ENCODE data around the gene DUSP5. TPM values are rescaled to one million over a fixed set of nuclear protein-coding genes. Genes with fewer than 3 reads are reported as not detected.

Gene DUSP5
- total RNA-seq, 4 donors from 2014 or later = 4.8 to 10.8 (median 8.1) TPM

DNA sequence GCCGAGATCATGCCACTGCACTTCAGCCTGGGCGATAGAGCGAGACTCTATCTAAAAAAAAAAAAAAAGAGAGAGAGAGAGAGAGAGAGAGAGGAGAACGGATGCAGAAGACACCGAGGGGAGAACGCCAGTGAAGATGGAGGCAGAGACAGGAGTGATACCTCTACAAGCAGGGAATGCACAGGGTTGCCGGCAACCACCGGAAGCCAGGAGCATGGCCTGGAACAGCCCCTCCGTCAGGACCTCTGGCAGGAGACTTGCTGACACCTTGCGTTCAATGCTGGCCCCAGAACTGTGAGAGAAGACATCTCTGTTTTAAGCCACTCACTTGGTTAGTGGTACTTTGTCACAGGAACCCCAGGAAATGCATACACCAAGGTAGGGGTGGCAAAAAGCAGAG, 38.1 kb upstream of the DUSP5 start:
- TF ChIP-seq, protein P1, sequence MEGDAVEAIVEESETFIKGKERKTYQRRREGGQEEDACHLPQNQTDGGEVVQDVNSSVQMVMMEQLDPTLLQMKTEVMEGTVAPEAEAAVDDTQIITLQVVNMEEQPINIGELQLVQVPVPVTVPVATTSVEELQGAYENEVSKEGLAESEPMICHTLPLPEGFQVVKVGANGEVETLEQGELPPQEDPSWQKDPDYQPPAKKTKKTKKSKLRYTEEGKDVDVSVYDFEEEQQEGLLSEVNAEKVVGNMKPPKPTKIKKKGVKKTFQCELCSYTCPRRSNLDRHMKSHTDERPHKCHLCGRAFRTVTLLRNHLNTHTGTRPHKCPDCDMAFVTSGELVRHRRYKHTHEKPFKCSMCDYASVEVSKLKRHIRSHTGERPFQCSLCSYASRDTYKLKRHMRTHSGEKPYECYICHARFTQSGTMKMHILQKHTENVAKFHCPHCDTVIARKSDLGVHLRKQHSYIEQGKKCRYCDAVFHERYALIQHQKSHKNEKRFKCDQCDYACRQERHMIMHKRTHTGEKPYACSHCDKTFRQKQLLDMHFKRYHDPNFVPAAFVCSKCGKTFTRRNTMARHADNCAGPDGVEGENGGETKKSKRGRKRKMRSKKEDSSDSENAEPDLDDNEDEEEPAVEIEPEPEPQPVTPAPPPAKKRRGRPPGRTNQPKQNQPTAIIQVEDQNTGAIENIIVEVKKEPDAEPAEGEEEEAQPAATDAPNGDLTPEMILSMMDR (IDR thresholded peaks at IDR 0.05; ENCODE audit: low read depth) = no peak

DNA sequence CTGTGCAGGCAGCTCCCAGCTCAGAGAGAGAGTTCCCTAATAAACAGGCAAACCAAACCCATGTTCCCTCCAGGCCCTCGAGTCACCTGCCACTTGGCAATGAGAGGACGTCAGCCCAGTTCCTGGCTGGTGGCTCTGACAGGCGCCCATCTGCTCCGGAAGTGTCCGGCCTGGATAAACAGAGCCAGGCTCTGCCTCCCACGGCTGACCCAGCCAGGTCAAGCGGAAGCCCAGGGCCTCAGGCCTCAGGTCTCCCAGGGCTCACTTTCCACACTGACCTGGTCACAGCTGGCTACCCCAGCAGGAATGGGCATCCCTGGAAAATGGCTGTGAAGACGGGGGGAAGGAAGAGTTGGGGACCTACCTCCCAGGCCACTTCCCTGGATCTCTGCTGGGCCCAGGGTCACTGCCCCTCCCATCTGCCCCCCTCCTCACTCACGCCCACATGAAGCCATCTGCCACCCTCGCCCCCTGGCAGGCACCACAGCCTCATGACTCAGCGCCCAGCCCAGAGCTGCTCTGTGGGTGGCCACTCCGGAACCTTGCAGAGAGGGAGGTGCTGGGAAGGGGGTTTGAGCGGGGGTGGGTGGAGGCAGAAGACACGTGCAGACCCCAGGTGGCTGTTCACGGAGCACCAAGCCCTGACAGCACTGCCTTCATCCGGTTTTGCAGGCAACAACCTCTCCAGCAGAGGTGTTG, 37.4 kb upstream of the DUSP5 start:
- TF ChIP-seq, protein P1 (IDR thresholded peaks at IDR 0.05; ENCODE audit: low read depth) = no peak

DNA sequence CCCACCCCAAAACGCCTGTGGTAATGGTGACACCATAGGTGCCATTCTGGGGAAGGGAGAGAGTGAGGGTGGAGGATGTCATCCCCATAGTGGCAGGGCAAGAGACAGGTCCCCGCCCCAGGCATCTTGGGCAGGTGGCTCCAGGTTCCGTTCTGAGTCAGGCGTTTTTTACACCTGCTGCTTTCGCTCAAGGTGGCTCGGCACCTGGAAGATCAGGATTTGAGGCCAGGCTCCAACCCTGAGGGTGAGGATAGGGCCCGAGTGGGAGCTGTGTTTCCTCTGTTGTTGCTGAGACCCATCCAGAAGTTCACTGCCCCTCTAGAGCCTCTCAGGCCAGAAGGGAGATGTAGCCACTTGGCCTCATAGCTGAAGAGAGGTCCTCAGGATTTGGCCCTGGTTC, 36.6 kb upstream of the DUSP5 start:
- TF ChIP-seq, protein P1 (IDR thresholded peaks at IDR 0.05; ENCODE audit: low read depth) = no peak

DNA sequence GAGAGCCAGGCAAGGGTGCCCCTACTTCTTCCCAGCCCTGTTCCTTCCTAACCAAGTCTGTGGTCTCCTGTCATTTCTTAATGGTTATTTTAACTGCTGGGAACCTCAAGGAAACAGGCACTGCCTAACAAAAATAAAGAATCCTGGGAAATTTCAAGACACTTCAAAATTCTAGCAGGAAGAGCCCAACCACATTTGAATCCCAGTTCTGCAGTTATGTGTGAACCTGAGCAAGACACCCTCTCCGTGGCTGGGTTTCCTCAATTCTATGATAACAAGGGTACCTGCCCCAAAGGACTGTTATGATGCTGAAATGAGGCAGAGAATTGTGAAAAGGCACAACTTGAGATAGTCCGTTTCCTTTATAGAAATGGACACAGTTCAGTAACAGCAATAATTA, 36.2 kb upstream of the DUSP5 start:
- TF ChIP-seq, protein P1 (IDR thresholded peaks at IDR 0.05; ENCODE audit: low read depth) = no peak

DNA sequence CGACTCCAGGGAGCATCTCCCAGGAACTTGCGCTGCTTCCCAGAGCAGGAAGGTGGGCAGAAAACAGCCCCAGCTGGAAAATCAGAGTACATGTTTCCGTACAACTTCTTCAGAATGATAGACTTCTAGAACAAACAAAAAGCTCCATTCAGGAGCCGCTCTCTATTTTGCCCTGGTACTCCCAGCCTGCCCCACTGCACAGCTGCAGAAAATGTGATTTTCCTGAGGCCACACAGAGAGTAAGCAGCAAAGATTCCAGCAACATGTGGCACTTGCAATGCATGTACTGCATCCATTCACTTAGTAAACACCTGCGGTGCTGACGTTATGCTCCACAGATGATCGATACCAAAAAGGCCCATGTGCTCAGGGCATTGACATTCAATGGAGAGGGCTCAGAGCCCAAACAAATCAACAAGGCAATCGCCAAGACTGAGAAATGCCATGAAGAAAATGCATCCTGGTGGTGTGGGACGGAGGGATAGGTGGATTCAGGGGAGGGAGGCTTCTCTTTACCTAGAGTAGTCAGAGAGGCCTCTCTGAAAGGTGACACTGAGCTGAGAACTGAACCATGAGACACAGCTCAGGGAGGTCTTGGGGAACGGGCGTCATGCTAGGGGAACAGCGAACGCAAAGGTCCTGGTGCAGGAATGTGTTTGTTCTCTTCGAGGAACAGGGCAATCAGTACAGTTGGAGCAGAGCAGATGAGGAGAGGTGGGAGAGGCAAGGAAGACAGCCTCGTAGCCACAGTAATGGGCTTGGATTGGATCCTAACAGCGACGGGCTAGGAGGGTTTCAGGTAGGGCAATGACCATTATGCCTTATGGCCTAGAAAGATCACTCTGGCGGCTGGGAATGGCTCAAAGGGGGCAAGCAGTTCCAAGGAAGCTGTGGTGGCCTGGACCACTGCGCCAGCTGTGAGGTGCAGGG, 35.3 kb upstream of the DUSP5 start:
- TF ChIP-seq, protein P1 (IDR thresholded peaks at IDR 0.05; ENCODE audit: low read depth) = no peak

DNA sequence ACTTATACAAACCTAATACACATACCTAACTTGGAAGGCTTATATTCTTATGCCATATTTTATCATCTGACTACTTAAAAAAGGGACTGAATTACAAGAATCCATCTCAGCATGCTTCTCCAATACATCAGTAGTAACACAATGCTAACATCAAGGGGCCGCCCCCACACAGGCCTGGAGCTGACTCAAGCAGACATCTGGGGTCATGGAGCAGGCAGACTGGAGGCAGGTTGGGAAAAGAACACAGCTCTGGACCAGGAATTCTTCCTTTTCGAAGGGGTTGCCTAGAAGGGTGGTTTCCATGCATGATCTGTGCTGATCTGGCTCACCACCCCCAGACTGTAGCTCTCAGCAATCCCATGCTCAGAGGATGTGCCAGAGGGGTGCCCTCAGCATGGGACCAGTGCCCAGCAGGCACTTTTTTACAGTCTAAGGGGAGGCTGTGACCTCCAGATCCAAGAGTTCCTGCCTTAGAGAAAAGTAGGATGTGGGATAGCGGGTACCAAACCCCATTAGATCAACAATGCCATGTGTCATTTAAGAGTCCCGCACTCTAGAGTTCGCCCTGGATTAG, 26.1 kb upstream of the DUSP5 start:
- TF ChIP-seq, protein P1 (IDR thresholded peaks at IDR 0.05; ENCODE audit: low read depth) = no peak

DNA sequence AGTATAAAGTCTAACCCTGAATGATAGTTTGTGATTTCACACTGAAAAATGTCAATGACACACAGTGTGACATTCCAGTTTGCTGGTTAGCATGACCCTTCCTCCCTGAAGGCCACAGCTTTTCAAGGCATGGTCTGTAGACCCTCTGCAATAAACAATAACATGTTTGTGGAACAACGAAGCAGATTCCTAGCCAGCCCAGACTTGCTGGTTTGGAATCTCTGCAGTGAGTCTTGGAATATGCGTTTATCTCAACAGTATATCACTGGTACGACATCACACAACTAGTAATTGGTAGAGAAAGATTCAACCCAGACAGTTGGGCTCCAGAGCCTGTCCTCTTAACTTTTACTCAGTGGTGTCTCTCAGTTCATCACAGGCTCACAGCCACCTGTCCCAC, 23.7 kb upstream of the DUSP5 start:
- TF ChIP-seq, protein P1 (IDR thresholded peaks at IDR 0.05; ENCODE audit: low read depth) = no peak

All from subcutaneous adipose tissue (tissue), 4 donors.